HEK293 (cell line): ENCODE results near the gene TMPRSS5.

Source experiments
- GLI4 ChIP-seq: fragments of 450-650 bp; formaldehyde crosslinking; IDR thresholded peaks from 2 replicates; pipeline ENCODE4 v1.5.1; 2016; ENCODE audit warnings: missing biosample characterization, missing genetic modification characterization
- HIC1 ChIP-seq: fragments of 450-650 bp; formaldehyde crosslinking; IDR thresholded peaks from 2 replicates; pipeline ENCODE4 v1.5.1; 2016; ENCODE audit warnings: missing biosample characterization, missing genetic modification characterization
- KLF1 ChIP-seq: fragments of 450-650 bp; formaldehyde crosslinking; IDR thresholded peaks from 2 replicates; pipeline ENCODE4 v1.5.1; 2016; ENCODE audit warnings: missing biosample characterization, missing genetic modification characterization
- KLF17 ChIP-seq: fragments of 450-650 bp; formaldehyde crosslinking; IDR thresholded peaks from 2 replicates; pipeline ENCODE4 v1.5.1; 2016; ENCODE audit warnings: missing biosample characterization, missing genetic modification characterization
- PBX3 ChIP-seq: sonication (generic); formaldehyde crosslinking; IDR thresholded peaks from 2 replicates; pipeline ENCODE4 v1.8.1; 2022; ENCODE audit warnings: mild to moderate bottlenecking, moderate library complexity, missing genetic modification reagents
- RBAK ChIP-seq: fragments of 450-650 bp; formaldehyde crosslinking; IDR thresholded peaks from 2 replicates; pipeline ENCODE4 v1.5.1; 2016; ENCODE audit warnings: missing biosample characterization, missing genetic modification characterization
- SP2 ChIP-seq: fragments of 450-650 bp; formaldehyde crosslinking; IDR thresholded peaks from 2 replicates; pipeline ENCODE4 v1.5.1; 2016; ENCODE audit warnings: missing biosample characterization, missing genetic modification characterization
- SP3 ChIP-seq: fragments of 450-650 bp; formaldehyde crosslinking; IDR thresholded peaks from 2 replicates; pipeline ENCODE4 v1.5.1; 2016; ENCODE audit warnings: missing biosample characterization, missing genetic modification characterization
- TCF7L2 ChIP-seq: IDR thresholded peaks from 2 replicates; pipeline ENCODE4 v1.6.1; 2011; ENCODE audit warnings: low read depth, mild to moderate bottlenecking, inconsistent platforms, low read length, moderate library complexity, borderline replicate concordance
- YY1 ChIP-seq: fragments of 450-650 bp; formaldehyde crosslinking; IDR thresholded peaks from 2 replicates; pipeline ENCODE4 v1.5.1; 2018; ENCODE audit warnings: missing biosample characterization, missing genetic modification characterization
- ZBTB11 ChIP-seq: fragments of 450-650 bp; formaldehyde crosslinking; conservative IDR thresholded peaks from 2 replicates; pipeline ENCODE4 v1.5.1; 2016; ENCODE audit warnings: low read depth, missing biosample characterization, missing genetic modification characterization
- ZBTB26 ChIP-seq: fragments of 450-650 bp; formaldehyde crosslinking; optimal IDR thresholded peaks from 2 replicates; pipeline ENCODE3; 2016; ENCODE audit warnings: missing biosample characterization, mild to moderate bottlenecking, missing genetic modification characterization
- ZFP3 ChIP-seq: fragments of 450-650 bp; formaldehyde crosslinking; IDR thresholded peaks from 2 replicates; pipeline ENCODE4 v1.5.1; 2016; ENCODE audit warnings: low read depth, missing biosample characterization, missing genetic modification characterization
- ZFP69B ChIP-seq: fragments of 450-650 bp; formaldehyde crosslinking; IDR thresholded peaks from 2 replicates; pipeline ENCODE4 v1.5.1; 2016; ENCODE audit warnings: missing biosample characterization, missing genetic modification characterization
- ZNF175 ChIP-seq: fragments of 450-650 bp; formaldehyde crosslinking; IDR thresholded peaks from 2 replicates; pipeline ENCODE4 v1.5.1; 2016; ENCODE audit warnings: missing biosample characterization, missing genetic modification characterization
- ZNF239 ChIP-seq: fragments of 450-650 bp; formaldehyde crosslinking; IDR thresholded peaks from 2 replicates; pipeline ENCODE4 v1.5.1; 2016; ENCODE audit warnings: missing biosample characterization, missing genetic modification characterization
- ZNF302 ChIP-seq: fragments of 450-650 bp; formaldehyde crosslinking; IDR thresholded peaks from 2 replicates; pipeline ENCODE4 v1.5.1; 2016; ENCODE audit warnings: missing biosample characterization, missing genetic modification characterization, low read depth
- ZNF311 ChIP-seq: fragments of 450-650 bp; formaldehyde crosslinking; IDR thresholded peaks from 2 replicates; pipeline ENCODE4 v1.5.1; 2017; ENCODE audit warnings: missing biosample characterization, missing genetic modification characterization, borderline replicate concordance
- ZNF391 ChIP-seq: fragments of 450-650 bp; formaldehyde crosslinking; IDR thresholded peaks from 2 replicates; pipeline ENCODE4 v1.5.1; 2016; ENCODE audit warnings: low read depth, missing biosample characterization, missing genetic modification characterization, borderline replicate concordance
- ZNF416 ChIP-seq: fragments of 450-650 bp; formaldehyde crosslinking; IDR thresholded peaks from 2 replicates; pipeline ENCODE4 v1.5.1; 2016; ENCODE audit warnings: missing biosample characterization, missing genetic modification characterization
- ZNF449 ChIP-seq: fragments of 450-650 bp; formaldehyde crosslinking; IDR thresholded peaks from 2 replicates; pipeline ENCODE4 v1.5.1; 2017; ENCODE audit warnings: missing biosample characterization, mild to moderate bottlenecking, missing genetic modification characterization, moderate library complexity
- ZNF48 ChIP-seq: fragments of 450-650 bp; formaldehyde crosslinking; IDR thresholded peaks from 2 replicates; pipeline ENCODE4 v1.5.1; 2016; ENCODE audit warnings: missing biosample characterization, missing genetic modification characterization
- ZNF510 ChIP-seq: fragments of 450-650 bp; formaldehyde crosslinking; IDR thresholded peaks from 2 replicates; pipeline ENCODE4 v1.5.1; 2018; ENCODE audit warnings: mild to moderate bottlenecking, missing genetic modification characterization, missing biosample characterization; ENCODE audit not compliant: insufficient replicate concordance
- ZNF521 ChIP-seq: fragments of 450-650 bp; formaldehyde crosslinking; IDR thresholded peaks from 2 replicates; pipeline ENCODE4 v1.5.1; 2017; ENCODE audit warnings: missing biosample characterization, mild to moderate bottlenecking, missing genetic modification characterization
- ZNF571 ChIP-seq: fragments of 450-650 bp; formaldehyde crosslinking; IDR thresholded peaks from 2 replicates; pipeline ENCODE4 v1.5.0; 2017; ENCODE audit warnings: missing biosample characterization, missing genetic modification characterization
- ZNF580 ChIP-seq: fragments of 450-650 bp; formaldehyde crosslinking; IDR thresholded peaks from 2 replicates; pipeline ENCODE4 v1.5.1; 2016; ENCODE audit warnings: missing biosample characterization, missing genetic modification characterization
- ZNF664 ChIP-seq: fragments of 450-650 bp; formaldehyde crosslinking; IDR thresholded peaks from 2 replicates; pipeline ENCODE4 v1.5.1; 2016; ENCODE audit warnings: missing biosample characterization, missing genetic modification characterization
- ZNF777 ChIP-seq: fragments of 450-650 bp; formaldehyde crosslinking; IDR thresholded peaks from 2 replicates; pipeline ENCODE4 v1.5.1; 2017; ENCODE audit warnings: missing biosample characterization, missing genetic modification characterization, borderline replicate concordance

TMPRSS5 gene

GRCh38 chr11:113664069-113664980 lies 41.8 kb downstream of the TMPRSS5 start (continued):
- TF ChIP-seq KLF17 (tag by site-specific recombination) (no peak), ZNF521 (tag by site-specific recombination) (no peak), KLF1 (tag by site-specific recombination) (no peak), ZNF302 (no peak), RBAK (no peak), SP2 (tag by site-specific recombination) (no peak), SP3 (tag by site-specific recombination) (no peak), GLI4 (tag by site-specific recombination) (no peak), ZFP69B (no peak), PBX3 (CRISPR knock-in tag) (no peak), HIC1 (no peak), YY1 (tag by site-specific recombination) (no peak), ZFP3 (tag by site-specific recombination) (no peak), ZBTB11 (tag by site-specific recombination) (no peak), ZNF571 (tag by site-specific recombination) (no peak), TCF7L2 (peak; percentile 84), ZNF239 (tag by site-specific recombination) (no peak), ZNF664 (tag by site-specific recombination) (no peak), ZNF48 (tag by site-specific recombination) (no peak), ZBTB26 (tag by site-specific recombination) (no peak), ZNF777 (no peak), ZNF416 (tag by site-specific recombination) (no peak), ZNF510 (tag by site-specific recombination) (no peak), ZNF580 (tag by site-specific recombination) (no peak), ZNF391 (tag by site-specific recombination) (no peak), ZNF311 (no peak), ZNF449 (tag by site-specific recombination) (no peak), ZNF175 (tag by site-specific recombination) (no peak)
